ENCODE measurements around the gene GPC5.

The GPC5 gene

GRCh38 chr13:92459306-92459705 lies 1060.9 kb downstream of the GPC5 start:
- H2AFZ ChIP-seq (ENCODE audit: insufficient read depth, low read length, poor library complexity) = no peak overlapping the region
- no CpG with 5 or more reads among the region's 4 CpGs for WGBS (ENCODE audit: extremely low coverage, insufficient coverage, insufficient read length)

GRCh38 chr13:92460479-92460878 lies 1062.1 kb downstream of the GPC5 start:
- Histone ChIP-seq H2BK12ac (ENCODE audit: low read length) (no peak overlapping the region), H4K12ac (ENCODE audit: low read depth, low read length) (no peak overlapping the region), H3K4ac (ENCODE audit: low read depth, low read length) (no peak overlapping the region), H3K79me2 (ENCODE audit: control insufficient read depth, insufficient read depth, low read length, poor library complexity) (no peaks in the 10 kb centered on the region), H3K27ac (ENCODE audit: low read depth, low read length) (no peak overlapping the region), H3K9ac (ENCODE audit: low read length) (no peak overlapping the region), H2AFZ (ENCODE audit: insufficient read depth, low read length, poor library complexity) (no peak overlapping the region), H3K23ac (ENCODE audit: low read length) (no peak overlapping the region), H3K18ac (ENCODE audit: low read length) (no peak overlapping the region), H2AK5ac (ENCODE audit: low read length) (no peak overlapping the region), H3K4me1 (ENCODE audit: control insufficient read depth in 1 of 2, insufficient read depth in 2 of 2, low read length in 2 of 2) (no peaks in the 10 kb centered on the region), H3K14ac (ENCODE audit: low read length) (no peak overlapping the region), H3K4me2 (ENCODE audit: low read length) (no peak overlapping the region), H2BK5ac (ENCODE audit: low read depth, low read length, poor library complexity) (no peak overlapping the region), H4K91ac (ENCODE audit: low read depth, low read length) (no peak overlapping the region), H3K27me3 (ENCODE audit: insufficient read depth, low read length) (no peaks in the 10 kb centered on the region), H3K4me3 (ENCODE audit: low read depth, low read length) (no peak overlapping the region), H3K9me3 (ENCODE audit: insufficient read depth, low read depth, low read length) (no peaks in the 10 kb centered on the region), H2BK120ac (ENCODE audit: insufficient read depth, low read length, poor library complexity) (no peak overlapping the region), H3K36me3 (ENCODE audit: control insufficient read depth in 1 of 2, insufficient read depth in 2 of 2, low read length in 2 of 2) (no peaks in the 10 kb centered on the region), H4K8ac (ENCODE audit: low read depth, low read length) (no peak overlapping the region), H3K79me1 (ENCODE audit: low read length) (no peaks in the 10 kb centered on the region)
- no peak for DNase-seq

More at GRCh38 chr13:92459306-92459705, 1060.9 kb downstream of the GPC5 start:
- H4K91ac ChIP-seq (ENCODE audit: low read depth, low read length) = no peak overlapping the region
- H4K12ac ChIP-seq (ENCODE audit: low read depth, low read length) = no peak overlapping the region
- H3K4me2 ChIP-seq (ENCODE audit: low read length) = no peak overlapping the region
- H4K8ac ChIP-seq (ENCODE audit: low read depth, low read length) = no peak overlapping the region
- H2BK120ac ChIP-seq (ENCODE audit: insufficient read depth, low read length, poor library complexity) = no peak overlapping the region
- DNase-seq = no peak
- no peaks in the 10 kb centered on the region for H3K79me2 ChIP-seq (ENCODE audit: control insufficient read depth, insufficient read depth, low read length, poor library complexity)
- H3K9ac ChIP-seq (ENCODE audit: low read length) = no peak overlapping the region
- no peaks in the 10 kb centered on the region for H3K36me3 ChIP-seq (ENCODE audit: control insufficient read depth in 1 of 2, insufficient read depth in 2 of 2, low read length in 2 of 2)
- no peaks in the 10 kb centered on the region for H3K27me3 ChIP-seq (ENCODE audit: insufficient read depth, low read length)
- no peak overlapping the region for H2BK5ac ChIP-seq (ENCODE audit: low read depth, low read length, poor library complexity)
- H2AK5ac ChIP-seq (ENCODE audit: low read length) = no peak overlapping the region
- no peaks in the 10 kb centered on the region for H3K79me1 ChIP-seq (ENCODE audit: low read length)
- H3K14ac ChIP-seq (ENCODE audit: low read length) = no peak overlapping the region
- H3K4me1 ChIP-seq (ENCODE audit: control insufficient read depth in 1 of 2, insufficient read depth in 2 of 2, low read length in 2 of 2) = no peaks in the 10 kb centered on the region
- no peak overlapping the region for H3K27ac ChIP-seq (ENCODE audit: low read depth, low read length)
- H3K18ac ChIP-seq (ENCODE audit: low read length) = no peak overlapping the region
- no peaks in the 10 kb centered on the region for H3K9me3 ChIP-seq (ENCODE audit: insufficient read depth, low read depth, low read length)
- H2BK12ac ChIP-seq (ENCODE audit: low read length) = no peak overlapping the region
- no peak overlapping the region for H3K4ac ChIP-seq (ENCODE audit: low read depth, low read length)
- H3K23ac ChIP-seq (ENCODE audit: low read length) = no peak overlapping the region
- no peak overlapping the region for H3K4me3 ChIP-seq (ENCODE audit: low read depth, low read length)

GRCh38 chr13:92461402-92461801 lies 1063.0 kb downstream of the GPC5 start:
- no peak overlapping the region for H2BK12ac ChIP-seq (ENCODE audit: low read length)
- no peaks in the 10 kb centered on the region for H3K4me1 ChIP-seq (ENCODE audit: control insufficient read depth in 1 of 2, insufficient read depth in 2 of 2, low read length in 2 of 2)
- no peaks in the 10 kb centered on the region for H3K79me2 ChIP-seq (ENCODE audit: control insufficient read depth, insufficient read depth, low read length, poor library complexity)
- WGBS (ENCODE audit: extremely low coverage, insufficient coverage, insufficient read length) = no CpG with 5 or more reads among the region's 3 CpGs
- H4K91ac ChIP-seq (ENCODE audit: low read depth, low read length) = no peak overlapping the region
- H3K4me2 ChIP-seq (ENCODE audit: low read length) = no peak overlapping the region
- H3K36me3 ChIP-seq (ENCODE audit: control insufficient read depth in 1 of 2, insufficient read depth in 2 of 2, low read length in 2 of 2) = no peaks in the 10 kb centered on the region
- H3K27me3 ChIP-seq (ENCODE audit: insufficient read depth, low read length) = no peaks in the 10 kb centered on the region
- no peak overlapping the region for H2BK5ac ChIP-seq (ENCODE audit: low read depth, low read length, poor library complexity)
- H2BK120ac ChIP-seq (ENCODE audit: insufficient read depth, low read length, poor library complexity) = no peak overlapping the region
- no peak overlapping the region for H3K27ac ChIP-seq (ENCODE audit: low read depth, low read length)
- no peak for DNase-seq
- H3K18ac ChIP-seq (ENCODE audit: low read length) = no peak overlapping the region
- H3K23ac ChIP-seq (ENCODE audit: low read length) = no peak overlapping the region
- H3K9me3 ChIP-seq (ENCODE audit: insufficient read depth, low read depth, low read length) = no peaks in the 10 kb centered on the region
- no peak overlapping the region for H4K12ac ChIP-seq (ENCODE audit: low read depth, low read length)
- no peak overlapping the region for H3K9ac ChIP-seq (ENCODE audit: low read length)
- no peak overlapping the region for H3K4ac ChIP-seq (ENCODE audit: low read depth, low read length)
- no peak overlapping the region for H2AFZ ChIP-seq (ENCODE audit: insufficient read depth, low read length, poor library complexity)
- no peak overlapping the region for H3K4me3 ChIP-seq (ENCODE audit: low read depth, low read length)
- H3K14ac ChIP-seq (ENCODE audit: low read length) = no peak overlapping the region
- no peak overlapping the region for H2AK5ac ChIP-seq (ENCODE audit: low read length)
- no peak overlapping the region for H4K8ac ChIP-seq (ENCODE audit: low read depth, low read length)
- no peaks in the 10 kb centered on the region for H3K79me1 ChIP-seq (ENCODE audit: low read length)

- no peaks in the 10 kb centered on the region for H3K79me2 ChIP-seq (ENCODE audit: control insufficient read depth, insufficient read depth, low read length, poor library complexity)
- no peak overlapping the region for H3K4me2 ChIP-seq (ENCODE audit: low read length)
- no peaks in the 10 kb centered on the region for H3K36me3 ChIP-seq (ENCODE audit: control insufficient read depth in 1 of 2, insufficient read depth in 2 of 2, low read length in 2 of 2)
- H3K4me3 ChIP-seq (ENCODE audit: low read depth, low read length) = no peak overlapping the region
- no CpG with 5 or more reads among the region's 5 CpGs for WGBS (ENCODE audit: extremely low coverage, insufficient coverage, insufficient read length)
- no peak overlapping the region for H3K18ac ChIP-seq (ENCODE audit: low read length)
- H3K9ac ChIP-seq (ENCODE audit: low read length) = no peak overlapping the region
- H4K8ac ChIP-seq (ENCODE audit: low read depth, low read length) = no peak overlapping the region
- no peak overlapping the region for H2AK5ac ChIP-seq (ENCODE audit: low read length)
- H3K4me1 ChIP-seq (ENCODE audit: control insufficient read depth in 1 of 2, insufficient read depth in 2 of 2, low read length in 2 of 2) = no peaks in the 10 kb centered on the region
- H4K12ac ChIP-seq (ENCODE audit: low read depth, low read length) = no peak overlapping the region
- H4K91ac ChIP-seq (ENCODE audit: low read depth, low read length) = no peak overlapping the region
- H3K23ac ChIP-seq (ENCODE audit: low read length) = no peak overlapping the region
- no peaks in the 10 kb centered on the region for H3K79me1 ChIP-seq (ENCODE audit: low read length)
- H3K14ac ChIP-seq (ENCODE audit: low read length) = no peak overlapping the region
- DNase-seq = no peak
- no peak overlapping the region for H3K27ac ChIP-seq (ENCODE audit: low read depth, low read length)
- H2BK120ac ChIP-seq (ENCODE audit: insufficient read depth, low read length, poor library complexity) = no peak overlapping the region
- no peaks in the 10 kb centered on the region for H3K9me3 ChIP-seq (ENCODE audit: insufficient read depth, low read depth, low read length)
- H2BK5ac ChIP-seq (ENCODE audit: low read depth, low read length, poor library complexity) = no peak overlapping the region
- no peaks in the 10 kb centered on the region for H3K27me3 ChIP-seq (ENCODE audit: insufficient read depth, low read length)
- H2AFZ ChIP-seq (ENCODE audit: insufficient read depth, low read length, poor library complexity) = no peak overlapping the region
- H3K4ac ChIP-seq (ENCODE audit: low read depth, low read length) = no peak overlapping the region
- no peak overlapping the region for H2BK12ac ChIP-seq (ENCODE audit: low read length)
Observed at GRCh38 chr13:92461831-92462230, 1063.4 kb downstream of the GPC5 start.
